H1 (cell line): ENCODE data around the gene LEMD1. TPM values are rescaled to one million over a fixed set of nuclear protein-coding genes. Genes with fewer than 3 reads are reported as not detected.
"Not testable (repeated sequence)": the region's sequence is repeated elsewhere in the genome, so short reads cannot be mapped to it uniquely, and the experiment has no call there.

Experiments
- CTCF ChIA-PET: fragments of 300-600 bp; sonication (Branson Sonifier 250); formaldehyde crosslinking; loops from one replicate; lab custom pipeline; 2021; ENCODE audit not compliant: partially characterized antibody; lab: Charles Lee
- POLR2A ChIA-PET: fragments of 300-600 bp; sonication (Branson Sonifier 250); formaldehyde crosslinking; loops from one replicate; lab custom pipeline; 2021; ENCODE audit warnings: inconsistent platforms; ENCODE audit not compliant: partially characterized antibody; lab: Charles Lee
- DNase-seq, 2 experiments: peaks; one replicate each; pipeline versions ENCODE4 v3.0.0 to v3.0.0-alpha.2; 2010 to 2022; ENCODE audit warnings: low spot score in 2 of 2, low read depth in 1 of 2, mixed read lengths in 1 of 2
- FAIRE-seq: peaks from 2 replicates; lab custom pipeline; 2011; peaks lifted over from hg19 to GRCh38; lab: Jason Lieb, UNC
- H2AFZ ChIP-seq: 2 replicates; pipeline ENCODE4 v1.8.1; 2012; ENCODE audit warnings: low read length, inconsistent platforms
- H2AK5ac ChIP-seq: 2 replicates; pipeline ENCODE4 v1.6.1; 2013; ENCODE audit warnings: low read depth, low read length
- H2BK120ac ChIP-seq: replicated peaks from 2 replicates; pipeline ENCODE3; 2013; ENCODE audit warnings: low read depth, low read length, inconsistent platforms
- H2BK12ac ChIP-seq: 2 replicates; pipeline ENCODE4 v1.6.1; 2013; ENCODE audit warnings: low read depth, low read length
- H2BK15ac ChIP-seq: 2 replicates; pipeline ENCODE4 v1.6.1; 2013; ENCODE audit warnings: low read length
- H2BK20ac ChIP-seq: 2 replicates; pipeline ENCODE4 v1.6.1; 2013; ENCODE audit warnings: low read length
- H2BK5ac ChIP-seq: 2 replicates; pipeline ENCODE4 v1.6.1; 2013; ENCODE audit warnings: low read depth, low read length
- H3K14ac ChIP-seq: 2 replicates; pipeline ENCODE4 v1.6.1; 2013; ENCODE audit warnings: inconsistent platforms; ENCODE audit not compliant: insufficient read length
- H3K18ac ChIP-seq: 2 replicates; pipeline ENCODE4 v1.6.1; 2013; ENCODE audit warnings: low read length; ENCODE audit errors: extremely low read depth
- H3K23ac ChIP-seq: 2 replicates; pipeline ENCODE4 v1.6.1; 2013; ENCODE audit warnings: inconsistent platforms; ENCODE audit not compliant: insufficient read length
- H3K23me2 ChIP-seq: 2 replicates; pipeline ENCODE4 v1.6.1; 2013; ENCODE audit warnings: low read depth, low read length
- H3K27ac ChIP-seq: 2 replicates; pipeline ENCODE4 v1.6.1; 2011; ENCODE audit warnings: low read depth, low read length, inconsistent platforms
- H3K27me3 ChIP-seq, 4 experiments: replicated peaks in 1 of 4; 1 replicate in 1 of 4; 2 replicates in 3 of 4; pipeline versions ENCODE4 v1.6.1 to v1.8.1; 2011 to 2013; ENCODE audit warnings: low read length in 3 of 4, mild to moderate bottlenecking in 3 of 4, inconsistent platforms in 2 of 4, mixed read lengths in 2 of 4, moderate library complexity in 1 of 4; ENCODE audit not compliant: control insufficient read depth in 3 of 4, insufficient read depth in 3 of 4; ENCODE audit errors: extremely low read depth in 1 of 4
- H3K36me3 ChIP-seq, 4 experiments: 2 replicates each; pipeline versions ENCODE4 v1.6.1 to v1.8.1; 2011 to 2013; ENCODE audit warnings: mild to moderate bottlenecking in 4 of 4, low read length in 3 of 4, moderate library complexity in 2 of 4, control low read depth in 1 of 4, inconsistent platforms in 1 of 4; ENCODE audit not compliant: insufficient read depth in 4 of 4, control insufficient read depth in 2 of 4
- H3K4ac ChIP-seq: replicated peaks from 2 replicates; pipeline ENCODE3; 2013; ENCODE audit warnings: low read length, low read depth, mixed read lengths, inconsistent platforms; ENCODE audit not compliant: insufficient read length
- H3K4me1 ChIP-seq, 4 experiments: replicated peaks in 1 of 4; 1 replicate in 1 of 4; 2 replicates in 3 of 4; pipeline versions ENCODE4 v1.6.1 to v1.8.1; 2011 to 2013; ENCODE audit warnings: low read length in 3 of 4, inconsistent platforms in 2 of 4, mixed read lengths in 1 of 4; ENCODE audit not compliant: insufficient read depth in 4 of 4, control insufficient read depth in 3 of 4
- H3K4me2 ChIP-seq, 2 experiments: 2 replicates each; pipeline versions ENCODE4 v1.6.1 to v1.8.1; 2011 to 2013; ENCODE audit warnings: low read depth in 2 of 2, low read length in 2 of 2, control low read depth in 1 of 2, inconsistent platforms in 1 of 2, mild to moderate bottlenecking in 1 of 2; ENCODE audit not compliant: insufficient read depth in 1 of 2
- H3K4me3 ChIP-seq, 4 experiments: fragments of 200-600, 300-600 bp in 1 of 4; sonication (generic), shearing (Covaris generic), sonication (Bioruptor Twin) in 1 of 4; 2 replicates each; pipeline versions ENCODE4 v1.5.1 to v1.8.1; 2011 to 2016; ENCODE audit warnings: low read length in 4 of 4, low read depth in 3 of 4, control low read depth in 2 of 4, inconsistent platforms in 2 of 4, mild to moderate bottlenecking in 2 of 4, mixed read lengths in 1 of 4, moderate library complexity in 1 of 4; ENCODE audit not compliant: insufficient read depth in 2 of 4; ENCODE audit errors: extremely low read depth in 1 of 4
- H3K56ac ChIP-seq: replicated peaks from 2 replicates; pipeline ENCODE3; 2013; ENCODE audit warnings: low read depth, mild to moderate bottlenecking, mixed read lengths, low read length, inconsistent platforms; ENCODE audit not compliant: insufficient read length
- H3K79me1 ChIP-seq: 2 replicates; pipeline ENCODE4 v1.6.1; 2013; ENCODE audit warnings: low read depth, low read length, control low read depth
- H3K79me2 ChIP-seq, 2 experiments: 2 replicates each; pipeline versions ENCODE4 v1.6.1 to v1.8.1; 2012 to 2013; ENCODE audit warnings: low read length in 2 of 2, mild to moderate bottlenecking in 2 of 2, inconsistent platforms in 1 of 2; ENCODE audit not compliant: insufficient read depth in 2 of 2, control insufficient read depth in 1 of 2
- H3K9ac ChIP-seq, 4 experiments: replicated peaks in 1 of 4; 1 replicate in 1 of 4; 2 replicates in 3 of 4; pipeline versions ENCODE4 v1.6.1 to v1.8.1; 2011 to 2013; ENCODE audit warnings: low read depth in 3 of 4, low read length in 3 of 4, control low read depth in 2 of 4, mild to moderate bottlenecking in 2 of 4, moderate library complexity in 2 of 4, inconsistent platforms in 1 of 4; ENCODE audit errors: extremely low read depth in 1 of 4
- H3K9me3 ChIP-seq, 2 experiments: 2 replicates each; pipeline versions ENCODE4 v1.6.1 to v1.8.1; 2012 to 2013; ENCODE audit warnings: mild to moderate bottlenecking in 2 of 2, moderate library complexity in 2 of 2, control low read depth in 1 of 2, inconsistent platforms in 1 of 2, low read depth in 1 of 2, low read length in 1 of 2, mixed read lengths in 1 of 2; ENCODE audit not compliant: insufficient read depth in 2 of 2
- H4K20me1 ChIP-seq, 2 experiments: replicated peaks in 1 of 2; 2 replicates each; pipeline versions ENCODE3 to v1.8.1; 2011 to 2013; ENCODE audit warnings: inconsistent platforms in 2 of 2, low read length in 2 of 2, mild to moderate bottlenecking in 1 of 2; ENCODE audit not compliant: insufficient read depth in 2 of 2, control insufficient read depth in 1 of 2
- H4K5ac ChIP-seq: 2 replicates; pipeline ENCODE4 v1.6.1; 2013; ENCODE audit warnings: low read length, low read depth, mixed read lengths, inconsistent platforms; ENCODE audit not compliant: insufficient read length
- H4K8ac ChIP-seq: 2 replicates; pipeline ENCODE4 v1.8.0; 2013; ENCODE audit warnings: mild to moderate bottlenecking, moderate library complexity, low read length, inconsistent platforms; ENCODE audit not compliant: insufficient read depth; ENCODE audit errors: extremely low read depth
- H4K91ac ChIP-seq: replicated peaks from 2 replicates; pipeline ENCODE3; 2013; ENCODE audit warnings: low read length, mixed read lengths, inconsistent platforms; ENCODE audit not compliant: insufficient read length
- KDM1A ChIP-seq: fragments of 200-600, 300-600 bp; sonication (generic); IDR thresholded peaks from 2 replicates; pipeline ENCODE4 v1.7.1; 2016; ENCODE audit warnings: mild to moderate bottlenecking, low read length, borderline replicate concordance
- WGBS, 2 experiments: shearing (Covaris generic) in 1 of 2; methylation state at CpG; one replicate each; pipeline versions ENCODE4 v1.1.6 to v1.1.7; 2013 to 2015; ENCODE audit warnings: low lambda C conversion rate in 2 of 2, mixed read lengths in 2 of 2, inconsistent platforms in 1 of 2, low coverage in 1 of 2, missing lambda C conversion rate in 1 of 2; ENCODE audit not compliant: insufficient replicate concordance in 2 of 2, insufficient coverage in 1 of 2, insufficient read length in 1 of 2; ENCODE audit errors: extremely low coverage in 1 of 2, missing lambda C conversion rate in 1 of 2; 5-methylcytosine and 5-hydroxymethylcytosine counted together
- polyA plus RNA-seq, 7 experiments: library from polyadenylated mRNA; depleted of rRNA in 3 of 7; stranded (reverse) in 5 of 7; unstranded in 2 of 7; fragments of >200 nt in 5 of 7; fragments of 200-250 nt in 2 of 7; gene quantifications; 1 replicate in 5 of 7; 2 replicates in 1 of 7; 4 replicates in 1 of 7; pipeline versions ENCODE4 v1.2.1 to v1.2.3, GENCODE V29; 2011 to 2013; ENCODE audit warnings: missing spikeins in 2 of 7, mixed read lengths in 2 of 7
- total RNA-seq: library from RNA; stranded (reverse); fragmentation: NEBNext Ultra II Directional; extraction: Animal tissue kit (Norgen Biotek cat#: 25700); gene quantifications from 2 replicates; pipeline ENCODE4 v1.2.1, GENCODE V29; 2021

LEMD1 gene
- total and polyA plus RNA-seq, 2 of the 8 experiments (the other 6 are each of a cell fraction or from before 2014, with no cell fraction given): 10.0 to 10.5 TPM

DNA sequence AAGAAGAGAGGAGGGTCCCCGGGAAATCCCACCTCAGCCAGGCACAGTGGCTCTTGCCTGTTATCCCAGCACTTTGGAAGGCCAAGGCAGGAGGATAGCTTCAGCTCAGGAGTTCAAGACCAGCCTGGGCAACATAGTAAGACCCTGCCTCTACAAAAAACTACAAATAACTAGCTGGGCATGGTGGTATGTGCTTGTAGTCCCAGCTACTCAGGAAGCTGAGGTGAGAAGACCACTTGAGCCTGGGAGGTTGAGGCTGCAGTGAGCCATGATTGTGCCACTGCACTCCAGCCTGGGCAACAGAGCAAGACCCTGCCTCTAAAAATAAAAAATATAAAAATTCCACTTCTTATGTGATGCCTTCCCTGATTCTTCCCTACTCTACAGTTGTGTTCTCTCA, 10.8 kb upstream of the LEMD1 start:
- 0 out of 2 replicates have a peak, but pooled peaks have one; percentile 19 for TF ChIP-seq KDM1A
- TF ChIP-seq, all 59 proteins: peak for 1; not testable (repeated sequence) for 58

More for the DNA sequence above, 10.8 kb upstream of the LEMD1 start:
- ChIA-PET CTCF (interaction anchor here (0.6 to 21.5 kb wide), 6 partner anchors 15 to 91 kb away, joined by 3 to 479 read pairs (median 94); partner anchors contain the start of genes BLACAT1 and LEMD1), POLR2A (interaction anchor here (0.8 to 2.0 kb wide), 5 partner anchors 10 to 73 kb away, joined by 3 to 8 read pairs (median 3); no protein-coding TSS in a partner anchor)
- H3K56ac ChIP-seq, H3K18ac ChIP-seq, H2BK120ac ChIP-seq, H4K20me1 ChIP-seq, H2BK12ac ChIP-seq, H3K79me1 ChIP-seq, H3K23ac ChIP-seq, H2BK20ac ChIP-seq, H2BK15ac ChIP-seq, H2AK5ac ChIP-seq, H3K79me2 ChIP-seq, H3K9me3 ChIP-seq, H3K9ac ChIP-seq, H2BK5ac ChIP-seq, FAIRE-seq, H3K4me2 ChIP-seq, H3K4ac ChIP-seq, H3K27ac ChIP-seq, H3K36me3 ChIP-seq, H4K8ac ChIP-seq, H3K4me3 ChIP-seq, DNase-seq, H4K5ac ChIP-seq, H3K14ac ChIP-seq, H3K23me2 ChIP-seq, H3K4me1 ChIP-seq, H2AFZ ChIP-seq, H4K91ac ChIP-seq: not testable (repeated sequence)
- 45% methylated on average over 1 of the region's 1 CpG; no CpG with 5 or more reads in 1 of the 2 experiments for WGBS, 2 experiments
- peaks cover 0 to 25% (median 13%) of the 10 kb centered on the region in 4 experiments; a peak in 6 of 7 replicates for H3K27me3 ChIP-seq
